RWPE1 (cell line): ENCODE results near the gene NFX1.
A peak's percentile ranks its signal among the peaks of the same experiment; 100 is the strongest.

ENCODE experiments used
- CTCF ChIA-PET: fragments of 350-600 bp; sonication (Branson Sonifier 250); formaldehyde crosslinking; extraction: SDS; loops from one replicate; lab custom pipeline; 2021; lab: Yijun Ruan, JAX
- POLR2A ChIA-PET: fragments of 400-600 bp; formaldehyde crosslinking; extraction: SDS; loops from one replicate; lab custom pipeline; 2020; ENCODE audit warnings: antibody characterized with exemption; ENCODE audit not compliant: low non-redundant PET; lab: Yijun Ruan, JAX
- DNase-seq: peaks from one replicate; pipeline ENCODE4 v3.0.0; 2012; ENCODE audit warnings: low spot score
- H3K27ac ChIP-seq: fragments of 450-650 bp; 2 replicates; pipeline ENCODE4 v1.5.1; 2017
- CTCF ChIP-seq: fragments of 450-650 bp; conservative IDR thresholded peaks from 2 replicates; pipeline ENCODE4 v1.5.1; 2017; ENCODE audit warnings: low read depth, mild to moderate bottlenecking

Gene NFX1

GRCh38 chr9:33248606-33249005 lies 41.7 kb upstream of the NFX1 start:
- ChIA-PET CTCF (interaction anchor here (1.0 kb wide), 1 partner anchor 16 kb away, joined by 3 read pairs; no protein-coding TSS in a partner anchor), POLR2A (no interaction called here)
- H3K27ac ChIP-seq, result peak overlapping the region; percentile 9
- no peak for TF ChIP-seq CTCF
- DNase-seq, result no peak

GRCh38 chr9:33249087-33249658 lies 41.1 kb upstream of the NFX1 start:
- peak overlapping the region; percentile 9 for H3K27ac ChIP-seq
- POLR2A ChIA-PET, result no interaction called here
- CTCF ChIA-PET, result no interaction called here
- TF ChIP-seq CTCF, result no peak
- DNase-seq, result no peak

GRCh38 chr9:33249983-33250382 lies 40.3 kb upstream of the NFX1 start:
- no peak for DNase-seq
- POLR2A ChIA-PET, result no interaction called here
- CTCF ChIA-PET, result no interaction called here
- TF ChIP-seq CTCF, result no peak
- H3K27ac ChIP-seq, result peak overlapping the region; percentile 70; the same call in 1 of the 2 replicates

- peak; percentile 57 for DNase-seq
- TF ChIP-seq CTCF, result no peak
- CTCF ChIA-PET, result no interaction called here
- POLR2A ChIA-PET, result no interaction called here
- peak overlapping the region; percentile 70 for H3K27ac ChIP-seq
These were observed 39.8 kb upstream of the NFX1 start for GRCh38 chr9:33250458-33250995.

- no peak for TF ChIP-seq CTCF
- DNase-seq, result no peak
- peak overlapping the region; percentile 35 for H3K27ac ChIP-seq
- ChIA-PET POLR2A (interaction anchor here (0.7 kb wide), 1 partner anchor 8 kb away, joined by 5 read pairs; no protein-coding TSS in a partner anchor), CTCF (interaction anchor here (0.8 kb wide), 1 partner anchor 9 kb away, joined by 3 read pairs; no protein-coding TSS in a partner anchor)
These were observed 36.1 kb upstream of the NFX1 start for GRCh38 chr9:33254211-33254610.

- TF ChIP-seq CTCF, result no peak
- POLR2A ChIA-PET, result no interaction called here
- no peak for DNase-seq
- CTCF ChIA-PET, result interaction anchor here (0.8 kb wide), 1 partner anchor 8 kb away, joined by 3 read pairs; no protein-coding TSS in a partner anchor
- H3K27ac ChIP-seq, result peak overlapping the region; percentile 35
These were observed 35.3 kb upstream of the NFX1 start for GRCh38 chr9:33255014-33255413.
